Measurements from ENCODE around the gene BOD1L2.

Gene BOD1L2

GRCh38 chr18:57122936-57123510, 23.9 kb upstream of the BOD1L2 start:
- no peak overlapping the region for H3K4me3 ChIP-seq (ENCODE audit: low read depth, low read length)
- no peak for TF ChIP-seq CTCF (IDR thresholded peaks at IDR 0.05; ENCODE audit: low read depth, low read length)

- TF ChIP-seq CTCF (IDR thresholded peaks at IDR 0.05; ENCODE audit: low read depth, low read length) = no peak
- no peak overlapping the region for H3K4me3 ChIP-seq (ENCODE audit: low read depth, low read length)
Measured at GRCh38 chr18:57125627-57126026, 21.3 kb upstream of the BOD1L2 start.

GRCh38 chr18:57128220-57128932, 18.5 kb upstream of the BOD1L2 start:
- H3K4me3 ChIP-seq (ENCODE audit: low read depth, low read length) = no peak overlapping the region
- no peak for TF ChIP-seq CTCF (IDR thresholded peaks at IDR 0.05; ENCODE audit: low read depth, low read length)

GRCh38 chr18:57131101-57131500, 15.8 kb upstream of the BOD1L2 start:
- no peak for TF ChIP-seq CTCF (IDR thresholded peaks at IDR 0.05; ENCODE audit: low read depth, low read length)

GRCh38 chr18:57131782-57132181, 15.1 kb upstream of the BOD1L2 start:
- TF ChIP-seq CTCF (IDR thresholded peaks at IDR 0.05; ENCODE audit: low read depth, low read length) = no peak
- no peak overlapping the region for H3K4me3 ChIP-seq (ENCODE audit: low read depth, low read length)

More at GRCh38 chr18:57131101-57131500, 15.8 kb upstream of the BOD1L2 start:
- H3K4me3 ChIP-seq (ENCODE audit: low read depth, low read length) = no peak overlapping the region

GRCh38 chr18:57134618-57135135, 12.2 kb upstream of the BOD1L2 start:
- H3K4me3 ChIP-seq (ENCODE audit: low read depth, low read length) = no peak overlapping the region
- no peak for TF ChIP-seq CTCF (IDR thresholded peaks at IDR 0.05; ENCODE audit: low read depth, low read length)

- H3K4me3 ChIP-seq (ENCODE audit: low read depth, low read length) = no peak overlapping the region
- TF ChIP-seq CTCF (IDR thresholded peaks at IDR 0.05; ENCODE audit: low read depth, low read length) = no peak
Measured at GRCh38 chr18:57135699-57136098, 11.2 kb upstream of the BOD1L2 start.

Data from WI38 (cell line).